Endothelial cell (in vitro differentiated cells): ENCODE measurements around the gene UBE2O. TPM values are rescaled to one million over a fixed set of nuclear protein-coding genes. Genes with fewer than 3 reads are reported as not detected.

Experiments used
- DNase-seq: peaks from one replicate; pipeline ENCODE4 v3.0.0; 2021; ENCODE audit warnings: low spot score
- H3K27ac Mint-ChIP-seq: one replicate; pipeline ENCODE4 v1.8.0; 2021; ENCODE audit warnings: mixed read lengths, inconsistent platforms; ENCODE audit not compliant: unreplicated experiment
- H3K27me3 Mint-ChIP-seq: one replicate; pipeline ENCODE4 v1.8.0; 2021; ENCODE audit warnings: mild to moderate bottlenecking, moderate library complexity, mixed read lengths, inconsistent platforms; ENCODE audit not compliant: unreplicated experiment
- H3K36me3 Mint-ChIP-seq: one replicate; pipeline ENCODE4 v1.8.0; 2021; ENCODE audit warnings: mild to moderate bottlenecking, low read depth, mixed read lengths, inconsistent platforms; ENCODE audit not compliant: unreplicated experiment
- H3K4me1 Mint-ChIP-seq: one replicate; pipeline ENCODE4 v1.8.0; 2021; ENCODE audit warnings: mild to moderate bottlenecking, mixed read lengths, inconsistent platforms; ENCODE audit not compliant: unreplicated experiment
- H3K4me3 Mint-ChIP-seq: one replicate; pipeline ENCODE4 v1.8.0; 2021; ENCODE audit warnings: mild to moderate bottlenecking, mixed read lengths, inconsistent platforms; ENCODE audit not compliant: unreplicated experiment
- H3K9me3 Mint-ChIP-seq: one replicate; pipeline ENCODE4 v1.8.0; 2021; ENCODE audit warnings: mixed read lengths, inconsistent platforms; ENCODE audit not compliant: unreplicated experiment
- CTCF ChIP-seq: fragments of 200-600 bp; sonication (generic); IDR thresholded peaks from one replicate; pipeline ENCODE4 v1.5.0; 2021; ENCODE audit warnings: antibody characterized with exemption; ENCODE audit not compliant: unreplicated experiment
- total RNA-seq: library from RNA; stranded (reverse); fragmentation: NEBNext Ultra II Directional; extraction: Animal tissue kit (Norgen Biotek cat#: 25700); gene quantifications from one replicate; pipeline ENCODE4 v1.2.1, GENCODE V29; 2021; ENCODE audit not compliant: unreplicated experiment

Gene UBE2O
- total RNA-seq, 1 donor from 2014 or later: 49.0 TPM

- Mint-ChIP-seq H3K27me3 (peaks cover 10% of the 10 kb centered on the region), H3K4me1 (peaks cover 22% of the 10 kb centered on the region), H3K4me3 (peak overlapping the region; percentile 66), H3K9me3 (no peaks in the 10 kb centered on the region), H3K36me3 (no peaks in the 10 kb centered on the region), H3K27ac (peak overlapping the region; percentile 63)
- DNase-seq: no peak
- no peak for TF ChIP-seq CTCF
These were observed 39.4 kb upstream of the UBE2O start for GRCh38 chr17:76492123-76492988.

GRCh38 chr17:76491271-76492122 lies 38.5 kb upstream of the UBE2O start:
- Mint-ChIP-seq H3K9me3 (no peaks in the 10 kb centered on the region), H3K27me3 (peaks cover 8% of the 10 kb centered on the region), H3K4me1 (peaks cover 17% of the 10 kb centered on the region), H3K36me3 (no peaks in the 10 kb centered on the region), H3K27ac (peak overlapping the region; percentile 48), H3K4me3 (no peak overlapping the region)
- DNase-seq: no peak
- TF ChIP-seq CTCF: no peak

GRCh38 chr17:76490112-76490710 lies 37.3 kb upstream of the UBE2O start:
- Mint-ChIP-seq H3K36me3 (no peaks in the 10 kb centered on the region), H3K27ac (no peak overlapping the region), H3K4me3 (no peak overlapping the region), H3K4me1 (peaks cover 23% of the 10 kb centered on the region), H3K9me3 (no peaks in the 10 kb centered on the region), H3K27me3 (peaks cover 8% of the 10 kb centered on the region)
- no peak for TF ChIP-seq CTCF
- no peak for DNase-seq

DNA sequence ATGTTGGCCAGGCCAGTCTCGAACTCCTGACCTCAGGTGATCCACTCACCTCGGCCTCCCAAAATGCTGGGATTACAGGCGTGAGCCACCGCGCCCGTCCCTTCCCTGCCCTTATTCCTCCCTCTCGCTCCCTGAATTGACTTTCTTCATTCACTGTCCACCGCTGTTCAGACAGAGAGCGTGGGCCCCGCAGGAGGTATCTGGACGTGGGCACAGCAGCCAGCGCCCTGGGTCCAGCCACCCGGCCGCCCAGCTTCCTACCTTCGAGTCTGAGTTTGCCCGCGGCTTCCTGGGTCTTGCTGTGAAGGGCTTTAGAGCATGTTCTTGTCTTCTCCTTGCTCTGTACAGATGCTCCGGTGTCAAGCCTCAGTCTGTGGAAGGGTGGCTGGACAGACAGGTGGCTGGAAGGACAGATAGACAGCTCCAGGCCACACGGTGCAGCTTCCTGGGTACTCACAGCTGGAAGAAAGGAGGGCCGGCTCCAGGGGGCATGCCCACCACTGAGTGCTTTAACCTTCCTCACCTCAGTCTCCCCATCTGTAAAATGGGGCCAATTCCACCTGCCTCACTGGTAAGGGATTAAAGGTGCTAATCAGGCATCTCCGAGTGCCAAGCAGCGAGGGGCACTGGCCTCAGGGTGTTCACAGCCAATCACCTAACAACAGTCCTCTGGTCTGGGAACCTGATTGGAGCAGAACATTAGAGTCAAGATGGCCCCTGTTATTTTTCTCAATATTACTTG lies 34.7 kb upstream of the UBE2O start:
- no peaks in the 10 kb centered on the region for H3K36me3 Mint-ChIP-seq
- H3K4me3 Mint-ChIP-seq: no peak overlapping the region
- no peaks in the 10 kb centered on the region for H3K9me3 Mint-ChIP-seq
- no peak for TF ChIP-seq CTCF
- peaks cover 10% of the 10 kb centered on the region for H3K27me3 Mint-ChIP-seq
- DNase-seq: no peak
- peaks cover 22% of the 10 kb centered on the region for H3K4me1 Mint-ChIP-seq
- H3K27ac Mint-ChIP-seq: no peak overlapping the region
